HUES48 (cell line): ENCODE data around the gene WHRN.

Experiments used
- H3K27ac ChIP-seq: one replicate; pipeline ENCODE4 v1.7.0; 2013; ENCODE audit warnings: low read depth, low read length, inconsistent platforms
- H3K27me3 ChIP-seq: 2 replicates; pipeline ENCODE4 v1.6.1; 2013; ENCODE audit warnings: mild to moderate bottlenecking, low read length; ENCODE audit not compliant: control insufficient read depth, insufficient read depth
- H3K36me3 ChIP-seq: 2 replicates; pipeline ENCODE4 v1.6.1; 2013; ENCODE audit warnings: low read length; ENCODE audit not compliant: control insufficient read depth, insufficient read depth
- H3K4me1 ChIP-seq: 2 replicates; pipeline ENCODE4 v1.6.1; 2013; ENCODE audit warnings: mild to moderate bottlenecking, low read length; ENCODE audit not compliant: control insufficient read depth, insufficient read depth
- H3K4me3 ChIP-seq: 2 replicates; pipeline ENCODE4 v1.5.1; 2013; ENCODE audit warnings: mild to moderate bottlenecking, low read depth, low read length
- H3K9ac ChIP-seq: 2 replicates; pipeline ENCODE4 v1.6.1; 2013; ENCODE audit warnings: mild to moderate bottlenecking, low read depth, low read length, moderate library complexity
- H3K9me3 ChIP-seq: 2 replicates; pipeline ENCODE4 v1.6.1; 2013; ENCODE audit warnings: low read length; ENCODE audit not compliant: control insufficient read depth, insufficient read depth

WHRN gene

DNA sequence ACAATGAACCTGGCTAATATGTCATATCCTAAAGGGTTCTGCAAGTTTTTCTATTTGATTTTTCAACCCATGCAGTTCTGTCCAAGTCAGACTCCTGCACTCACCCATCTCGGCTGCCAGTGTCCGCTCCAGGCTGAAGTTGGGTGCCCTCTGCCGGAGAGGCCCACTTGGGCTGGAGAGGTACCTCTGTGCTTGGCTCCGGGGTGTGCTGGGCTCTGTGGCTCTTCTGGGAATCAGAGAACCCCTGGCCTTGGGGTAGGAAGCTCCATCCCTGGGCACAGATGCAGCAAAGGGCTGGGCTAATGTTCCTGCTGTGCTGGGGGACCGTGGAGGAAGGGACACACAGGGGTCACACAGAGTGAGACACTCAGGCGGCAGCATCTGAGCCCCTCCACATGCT is 149.5 kb downstream of the WHRN start:
- peaks cover 79% of the 10 kb centered on the region for H3K36me3 ChIP-seq
- no peaks in the 10 kb centered on the region for H3K9me3 ChIP-seq
- H3K27me3 ChIP-seq = no peaks in the 10 kb centered on the region
- no peak overlapping the region for H3K4me3 ChIP-seq
- H3K9ac ChIP-seq = no peak overlapping the region
- no peak overlapping the region for H3K27ac ChIP-seq
- H3K4me1 ChIP-seq = no peaks in the 10 kb centered on the region
